GM21515 (cell line): ENCODE measurements around the gene TSPAN13.

Experiments used
- ATAC-seq: cut with Tn5 transposase; IDR thresholded peaks from one replicate; pipeline ENCODE4 v1.9.1; 2021; ENCODE audit not compliant: unreplicated experiment

The TSPAN13 gene

DNA sequence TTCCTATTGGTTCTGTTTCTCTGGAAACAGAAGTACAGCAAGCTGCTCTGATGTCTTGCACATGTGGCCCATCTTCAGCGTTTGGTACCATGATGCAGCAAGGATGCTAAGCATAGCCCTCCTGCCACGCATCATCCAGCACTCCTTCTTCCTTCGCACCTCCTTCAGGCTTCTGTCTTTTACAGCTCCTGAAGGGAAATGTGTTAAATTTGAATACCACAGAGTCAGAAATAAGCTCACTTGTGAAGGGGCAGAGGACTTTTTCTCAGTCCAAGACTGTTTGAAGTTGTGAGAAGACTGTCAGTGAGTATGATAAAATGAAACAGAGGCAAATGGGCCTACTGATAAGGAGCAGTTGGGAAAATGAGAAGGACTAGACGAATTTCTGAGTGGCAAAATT lies 20.7 kb downstream of the TSPAN13 start:
- no peak for ATAC-seq

GRCh38 chr7:16774986-16775385 lies 21.4 kb downstream of the TSPAN13 start:
- no peak for ATAC-seq

DNA sequence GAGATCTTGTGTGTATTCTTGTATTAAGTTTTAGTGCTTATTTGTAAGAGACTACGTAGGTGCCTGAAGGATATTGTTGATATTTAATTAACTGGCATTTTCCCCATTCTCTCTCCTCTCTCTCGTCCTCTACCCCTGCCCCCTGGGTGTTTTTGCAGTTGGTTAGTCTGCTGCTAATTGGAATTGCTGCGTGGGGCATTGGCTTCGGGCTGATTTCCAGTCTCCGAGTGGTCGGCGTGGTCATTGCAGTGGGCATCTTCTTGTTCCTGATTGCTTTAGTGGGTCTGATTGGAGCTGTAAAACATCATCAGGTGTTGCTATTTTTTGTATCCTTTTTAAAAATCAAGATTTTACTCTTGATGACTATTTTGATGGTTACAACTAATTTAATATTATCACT lies 22.5 kb downstream of the TSPAN13 start:
- no peak for ATAC-seq

DNA sequence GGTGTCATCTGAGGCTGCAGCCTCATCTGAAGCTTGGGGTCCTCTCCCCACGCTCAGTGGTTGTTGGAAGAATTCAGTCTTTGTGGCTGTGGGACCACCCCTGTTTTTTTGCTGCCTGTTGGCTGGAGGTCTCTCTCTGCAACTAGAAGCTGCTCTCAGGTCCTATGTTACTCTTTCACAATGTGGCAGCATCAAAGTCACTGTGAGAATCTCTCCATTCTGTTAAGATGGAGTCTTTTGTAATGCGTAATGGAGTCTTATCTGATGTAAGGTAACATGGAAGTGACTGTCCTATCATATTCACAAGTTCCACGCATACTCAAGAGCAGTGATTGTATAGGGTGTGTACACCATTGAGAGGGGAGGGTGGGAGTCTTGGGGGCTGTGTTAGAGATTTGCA lies 24.9 kb downstream of the TSPAN13 start:
- ATAC-seq = no peak

DNA sequence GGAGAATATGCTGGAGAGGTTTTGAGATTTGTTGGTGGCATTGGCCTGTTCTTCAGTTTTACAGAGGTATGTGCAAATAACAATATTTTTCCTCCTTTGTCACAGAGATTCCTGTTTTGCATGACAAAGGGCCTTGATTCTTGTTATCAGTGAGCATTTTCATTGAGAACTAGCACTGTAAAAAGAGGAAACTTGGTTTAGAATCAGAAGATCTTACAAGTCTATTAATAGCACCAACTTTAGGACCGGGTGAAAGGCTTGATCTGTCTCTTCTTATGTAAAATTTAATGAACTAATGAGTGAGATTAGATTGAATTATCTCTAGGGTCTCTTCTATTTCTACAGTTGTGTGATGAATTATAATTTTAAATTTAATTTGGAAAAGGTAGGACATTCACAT lies 25.5 kb downstream of the TSPAN13 start:
- ATAC-seq = no peak

DNA sequence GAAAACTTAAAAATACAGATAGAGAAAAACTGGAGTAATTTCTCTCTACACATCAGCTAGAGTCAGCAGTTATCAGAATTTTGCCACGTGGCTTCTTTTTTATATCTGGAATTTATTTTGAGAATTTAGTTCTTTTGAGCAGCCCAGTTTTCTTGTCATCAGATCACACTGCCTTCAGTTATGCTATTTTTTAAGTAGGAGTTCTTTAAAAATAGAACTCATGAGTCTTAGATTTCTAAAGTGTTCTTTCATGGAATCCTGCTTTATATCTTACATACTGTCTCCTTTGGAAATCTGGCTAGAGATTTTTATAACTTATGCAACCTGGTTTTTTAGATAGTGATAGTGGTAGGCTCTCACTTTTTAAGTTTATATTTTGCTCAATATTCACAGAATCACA lies 27.0 kb downstream of the TSPAN13 start:
- no peak for ATAC-seq

DNA sequence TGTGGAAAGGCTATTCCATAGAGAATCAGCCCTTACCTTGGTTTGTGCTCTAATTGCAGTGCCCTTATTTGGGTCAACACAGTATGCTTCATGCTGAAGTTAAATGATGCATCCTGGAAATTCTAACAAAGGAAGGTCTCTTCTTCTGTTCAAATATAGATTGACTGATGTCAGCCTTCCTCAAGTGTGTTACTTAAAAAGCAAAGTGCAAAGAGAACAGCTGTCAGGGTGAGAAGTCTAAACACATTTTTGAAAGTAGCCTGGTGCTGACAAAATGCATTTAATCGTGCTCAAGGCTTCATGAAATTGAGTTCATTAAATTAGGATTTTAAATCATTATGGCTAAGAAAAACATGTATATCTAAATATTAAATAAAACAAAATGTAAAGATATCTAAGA lies 31.8 kb downstream of the TSPAN13 start:
- ATAC-seq = no peak

DNA sequence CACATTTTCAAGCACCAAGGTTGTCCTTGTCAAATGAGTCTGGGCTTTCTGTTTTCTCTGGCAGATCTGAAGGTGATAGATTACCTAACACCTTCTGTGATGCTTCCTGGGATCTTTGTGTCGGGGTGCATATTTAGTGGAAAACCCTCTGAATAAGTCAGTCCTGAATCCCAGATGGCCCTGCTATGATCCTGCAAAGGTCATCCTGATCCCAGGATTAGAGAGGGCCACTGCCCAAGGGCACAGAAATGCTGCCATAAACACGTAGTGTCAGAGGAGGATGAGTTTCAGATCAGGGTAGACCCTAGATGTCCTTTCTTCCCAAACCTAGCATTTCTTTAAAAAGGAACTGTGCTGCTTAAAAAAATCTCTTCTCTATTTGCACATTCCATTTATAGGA lies 32.3 kb downstream of the TSPAN13 start:
- no peak for ATAC-seq

DNA sequence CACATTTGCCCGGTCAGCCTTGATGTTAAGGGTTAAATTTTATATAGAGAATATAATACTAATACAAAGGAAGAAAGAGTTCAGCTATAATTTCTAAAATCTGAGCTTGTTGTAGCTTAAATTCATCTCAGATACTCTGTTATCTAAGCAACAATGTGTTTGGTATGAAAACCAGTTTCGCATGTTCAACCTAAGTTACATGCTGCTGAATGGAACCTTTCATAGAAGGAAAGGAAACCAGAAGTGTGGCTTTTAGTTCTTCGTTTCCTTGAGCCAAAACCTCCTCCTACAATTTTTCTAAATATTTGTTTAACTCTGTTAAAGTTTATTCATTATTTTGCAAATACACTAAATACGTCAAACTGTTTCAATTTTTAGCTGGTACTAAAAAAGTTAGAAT lies 32.7 kb downstream of the TSPAN13 start:
- ATAC-seq = no peak

DNA sequence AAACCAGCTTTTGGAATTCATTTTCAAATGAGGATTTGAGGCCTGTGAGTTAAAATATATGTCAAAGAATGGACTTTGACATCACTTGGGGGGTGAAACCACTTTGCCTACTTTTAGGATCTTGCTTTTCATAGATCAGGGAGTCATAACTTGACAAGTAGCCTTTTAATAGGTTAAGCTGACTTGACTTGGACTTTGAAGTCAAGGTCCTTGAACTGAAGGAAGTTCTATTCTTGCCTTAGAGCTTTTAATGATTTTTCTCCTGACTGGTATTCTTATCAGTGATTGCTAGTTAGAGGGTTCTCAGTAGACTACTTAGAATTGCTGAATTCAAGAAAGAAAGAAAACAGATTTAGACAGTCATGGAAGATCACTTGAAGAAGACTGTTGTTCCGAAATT lies 33.6 kb downstream of the TSPAN13 start:
- no peak for ATAC-seq

- ATAC-seq = no peak
These were observed 37.5 kb downstream of the TSPAN13 start for GRCh38 chr7:16791071-16791470.

GRCh38 chr7:16791905-16792698 lies 38.5 kb downstream of the TSPAN13 start:
- no peak for ATAC-seq

GRCh38 chr7:16794986-16795385 lies 41.4 kb downstream of the TSPAN13 start:
- ATAC-seq = no peak

DNA sequence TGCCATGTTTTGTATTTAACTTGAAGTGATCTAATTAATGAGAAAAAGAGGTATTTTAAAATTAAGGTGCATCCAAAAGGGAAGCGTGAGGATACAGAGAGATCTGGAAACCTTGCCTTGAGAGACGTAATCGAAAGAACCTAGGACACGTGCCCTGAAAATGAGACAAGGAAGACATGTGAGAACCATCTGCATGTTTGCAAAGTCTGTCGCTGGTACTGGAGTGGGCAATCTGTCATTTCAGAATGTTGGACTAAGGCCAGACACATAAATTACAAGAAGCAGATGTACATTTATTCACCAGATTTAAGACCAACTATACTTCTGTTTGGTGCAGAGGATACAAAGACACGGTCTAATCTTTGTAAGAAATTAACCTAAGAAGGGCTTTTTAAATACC lies 42.1 kb downstream of the TSPAN13 start:
- no peak for ATAC-seq

GRCh38 chr7:16801111-16801542 lies 47.6 kb downstream of the TSPAN13 start:
- ATAC-seq = no peak

- ATAC-seq = no peak
These were observed 48.0 kb downstream of the TSPAN13 start for GRCh38 chr7:16801579-16801978.

DNA sequence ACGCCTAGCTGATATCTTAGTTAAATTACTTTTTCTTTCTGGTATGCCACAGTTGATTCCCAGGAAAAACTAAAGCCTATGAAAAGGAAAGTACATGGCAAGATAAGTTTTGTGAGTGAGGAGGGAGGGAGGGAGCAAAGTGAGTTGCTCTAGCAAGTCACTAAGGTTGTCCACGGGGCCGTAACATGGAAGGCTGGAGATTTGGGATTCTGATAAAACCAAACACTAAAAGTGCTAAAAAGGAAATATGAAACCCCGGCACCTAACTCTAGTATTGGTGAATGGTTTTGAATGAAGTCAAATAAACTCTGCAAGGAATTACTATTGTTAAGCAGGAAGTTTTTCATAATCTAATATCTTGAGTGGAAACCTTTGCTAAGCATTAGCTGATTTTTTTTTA lies 49.6 kb downstream of the TSPAN13 start:
- ATAC-seq = no peak

GRCh38 chr7:16803881-16804673 lies 50.5 kb downstream of the TSPAN13 start:
- ATAC-seq = no peak

DNA sequence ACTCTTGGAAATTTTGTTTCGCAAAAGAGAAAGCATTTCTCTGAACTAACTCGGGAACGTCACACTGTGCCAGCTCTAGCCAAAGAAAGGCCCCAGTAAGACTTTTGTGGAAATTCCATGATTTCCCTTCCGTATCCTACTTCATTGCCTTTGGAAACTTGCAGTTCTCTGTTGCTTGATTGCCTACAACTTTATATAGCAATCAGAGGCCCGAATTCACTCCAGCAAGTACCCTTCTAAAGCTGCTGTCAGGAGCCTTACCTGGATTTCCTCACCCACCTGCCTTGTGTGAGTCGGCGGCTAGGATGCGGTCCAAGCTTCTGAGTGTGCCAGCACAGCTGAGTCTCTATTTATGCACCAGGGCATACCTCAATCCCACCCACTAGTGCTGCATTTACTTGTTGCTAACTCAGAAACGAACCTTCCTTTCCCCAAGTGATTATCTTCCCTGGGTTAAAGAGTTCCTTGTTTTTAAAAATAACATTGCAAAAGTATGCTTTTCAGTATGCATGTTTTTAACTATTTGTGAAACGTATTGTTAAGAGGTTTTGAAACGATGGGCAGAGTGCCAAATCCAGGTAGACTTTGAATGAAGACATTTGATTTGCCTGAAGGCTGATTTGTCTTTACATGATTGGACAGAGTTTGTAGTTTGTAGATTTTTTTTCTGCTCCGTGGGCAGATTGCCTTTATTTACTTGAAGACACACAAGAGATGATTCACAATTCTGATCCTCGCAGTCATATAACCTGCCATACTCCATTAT lies 51.3 kb downstream of the TSPAN13 start, which contains the start of gene AGR2:
Gene AGR2, minus strand, starts transcription at position 326 of the 766 bp plus-strand sequence. CDS start 3,203 bp downstream, outside the sequence.
- ATAC-seq = no peak

- no peak for ATAC-seq
These were observed 51.9 kb downstream of the TSPAN13 start for GRCh38 chr7:16805441-16805840.

DNA sequence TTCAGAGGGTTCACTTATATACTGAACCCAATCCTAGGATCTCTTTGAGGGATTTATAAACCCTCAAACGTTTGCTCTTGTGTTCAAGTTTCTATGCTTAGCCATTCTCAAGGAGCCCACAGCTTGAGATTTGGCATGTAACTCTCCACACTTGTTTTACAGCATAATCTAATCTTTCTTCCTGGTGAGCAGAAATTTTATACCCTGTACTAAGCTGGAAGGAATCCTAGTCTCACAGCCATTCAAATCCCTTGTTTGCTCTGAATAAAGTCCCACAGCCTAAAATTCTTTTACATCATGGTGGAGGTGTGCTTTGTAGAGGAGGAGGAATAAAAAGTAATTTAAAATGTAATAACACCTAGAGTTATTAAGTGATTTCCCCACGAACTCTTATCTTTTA lies 56.6 kb downstream of the TSPAN13 start:
- ATAC-seq = no peak
